Measurements from ENCODE around the gene SYNC. TPM values are rescaled to one million over a fixed set of nuclear protein-coding genes. Genes with fewer than 3 reads are reported as not detected.

SYNC gene
- total RNA-seq, 4 donors from 2014 or later, result 24.9 to 95.5 (median 43.8) TPM

GRCh38 chr1:32748348-32748747 lies 45.8 kb upstream of the SYNC start:
- Histone ChIP-seq H3K36me3 (no peaks in the 10 kb centered on the region), H3K4me3 (no peak overlapping the region), H3K27me3 (no peaks in the 10 kb centered on the region), H3K27ac (no peak overlapping the region), H3K9me3 (no peaks in the 10 kb centered on the region), H3K4me1 (peaks cover 4 to 30% (median 20%) of the 10 kb centered on the region in 4 donors)
- WGBS, 2 donors (ENCODE audit: low coverage in 1 of 2), result 88% methylated on average over 4 of the region's 4 CpGs; no CpG with 5 or more reads in 1 of the 2 donors
- no peak for DNase-seq
- no peak for TF ChIP-seq CTCF (IDR thresholded peaks at IDR 0.05)
- no peak for TF ChIP-seq POLR2A (IDR thresholded peaks at IDR 0.05)
- TF ChIP-seq EP300 (IDR thresholded peaks at IDR 0.05; ENCODE audit: low read depth), result no peak
- TF ChIP-seq POLR2AphosphoS5 (IDR thresholded peaks at IDR 0.05), result no peak
- in situ Hi-C loops (cut with MboI; ENCODE audit: low pct_ligation_motif_present in 1 of 4, low pct_unique_long_range_greater_than_20kb in 1 of 4, low sequenced_read_pairs in 3 of 4) (no loop called here), intact Hi-C loops (cut with DNase I; ENCODE audit: low total_unique reads) (no loop called here)

GRCh38 chr1:32746130-32746529 lies 43.6 kb upstream of the SYNC start:
- no peak overlapping the region for H3K27ac ChIP-seq
- DNase-seq, result no peak
- H3K9me3 ChIP-seq, result no peaks in the 10 kb centered on the region
- H3K27me3 ChIP-seq, result no peaks in the 10 kb centered on the region
- WGBS, 2 donors (ENCODE audit: low coverage in 1 of 2), result 63 to 67% methylated on average over 2 to 9 of the region's 9 CpGs
- no peaks in the 10 kb centered on the region for H3K36me3 ChIP-seq
- no peak overlapping the region for H3K4me3 ChIP-seq
- no peak for TF ChIP-seq POLR2AphosphoS5 (IDR thresholded peaks at IDR 0.05)
- TF ChIP-seq EP300 (IDR thresholded peaks at IDR 0.05; ENCODE audit: low read depth), result no peak
- TF ChIP-seq POLR2A (IDR thresholded peaks at IDR 0.05), result no peak
- no peak for TF ChIP-seq CTCF (IDR thresholded peaks at IDR 0.05)
- intact Hi-C loops (cut with DNase I; ENCODE audit: low total_unique reads) (no loop called here), in situ Hi-C loops (cut with MboI; ENCODE audit: low pct_ligation_motif_present in 1 of 4, low pct_unique_long_range_greater_than_20kb in 1 of 4, low sequenced_read_pairs in 3 of 4) (no loop called here)
- peaks cover under 1 to 32% (median 27%) of the 10 kb centered on the region in 4 donors for H3K4me1 ChIP-seq

- in situ Hi-C loops (cut with MboI; ENCODE audit: low pct_ligation_motif_present in 1 of 4, low pct_unique_long_range_greater_than_20kb in 1 of 4, low sequenced_read_pairs in 3 of 4), result no loop called here
Observed at GRCh38 chr1:32744071-32744425, 41.5 kb upstream of the SYNC start.

GRCh38 chr1:32743380-32744070 lies 41.0 kb upstream of the SYNC start:
- no peaks in the 10 kb centered on the region for H3K9me3 ChIP-seq
- in situ Hi-C loops (cut with MboI; ENCODE audit: low pct_ligation_motif_present in 1 of 4, low pct_unique_long_range_greater_than_20kb in 1 of 4, low sequenced_read_pairs in 3 of 4) (no loop called here), intact Hi-C loops (cut with DNase I; ENCODE audit: low total_unique reads) (no loop called here)
- peak; percentile 35 for DNase-seq
- H3K36me3 ChIP-seq, result no peaks in the 10 kb centered on the region
- 0 to 22% methylated on average over 2 to 6 of the region's 6 CpGs for WGBS, 2 donors (ENCODE audit: low coverage in 1 of 2)
- peak overlapping the region; percentile 1 to 95 (median 90) for H3K4me3 ChIP-seq
- no peaks in the 10 kb centered on the region for H3K27me3 ChIP-seq
- peaks cover 10 to 37% (median 31%) of the 10 kb centered on the region in 4 donors for H3K4me1 ChIP-seq
- peak in 2 of 5 experiments; percentile 21 to 27 for TF ChIP-seq CTCF (IDR thresholded peaks at IDR 0.05)
- TF ChIP-seq EP300 (IDR thresholded peaks at IDR 0.05; ENCODE audit: low read depth), result no peak
- H3K27ac ChIP-seq, result peak overlapping the region; percentile 94 to 99 (median 96)

More at GRCh38 chr1:32744071-32744425, 41.5 kb upstream of the SYNC start:
- peak overlapping the region in 2 of 4 donors; percentile 93 to 95 for H3K4me3 ChIP-seq
- no peak for DNase-seq
- H3K4me1 ChIP-seq, result peaks cover 10 to 37% (median 31%) of the 10 kb centered on the region in 4 donors
- TF ChIP-seq POLR2AphosphoS5 (IDR thresholded peaks at IDR 0.05), result no peak
- no peaks in the 10 kb centered on the region for H3K27me3 ChIP-seq
- no peaks in the 10 kb centered on the region for H3K9me3 ChIP-seq
- intact Hi-C loops (cut with DNase I; ENCODE audit: low total_unique reads), result no loop called here
- peak overlapping the region; percentile 94 to 99 (median 96) for H3K27ac ChIP-seq
- H3K36me3 ChIP-seq, result no peaks in the 10 kb centered on the region

Measured in transverse colon (tissue), 4 donors.